Ectodermal cell (in vitro differentiated cells): ENCODE data around the gene SPINK1.
"Not testable (repeated sequence)": the region's sequence is repeated elsewhere in the genome, so short reads cannot be mapped to it uniquely, and the experiment has no call there.

Source experiments
- H3K27ac ChIP-seq: 2 replicates; pipeline ENCODE4 v1.7.0; 2013; ENCODE audit warnings: mild to moderate bottlenecking, low read depth, low read length; ENCODE audit not compliant: insufficient read depth, poor library complexity, severe bottlenecking
- H3K27me3 ChIP-seq: 2 replicates; pipeline ENCODE4 v1.7.0; 2013; ENCODE audit warnings: mild to moderate bottlenecking, low read length; ENCODE audit not compliant: insufficient read depth, control insufficient read depth, poor library complexity, severe bottlenecking
- H3K36me3 ChIP-seq: one replicate; pipeline ENCODE4 v1.7.0; 2013; ENCODE audit warnings: low read length; ENCODE audit not compliant: control insufficient read depth, insufficient read depth
- H3K4me1 ChIP-seq: one replicate; pipeline ENCODE4 v1.7.0; 2013; ENCODE audit warnings: low read length; ENCODE audit not compliant: control insufficient read depth, insufficient read depth
- H3K4me3 ChIP-seq: 2 replicates; pipeline ENCODE4 v1.7.0; 2013; ENCODE audit warnings: low read depth, low read length, control low read depth; ENCODE audit not compliant: insufficient read depth
- H3K9me3 ChIP-seq: 2 replicates; pipeline ENCODE4 v1.7.0; 2013; ENCODE audit warnings: mild to moderate bottlenecking, low read length, moderate library complexity; ENCODE audit not compliant: control insufficient read depth
- WGBS, 2 experiments: methylation state at CpG; one replicate each; pipeline ENCODE4 v1.1.7; 2013; ENCODE audit warnings: missing lambda C conversion rate in 2 of 2; 5-methylcytosine and 5-hydroxymethylcytosine counted together

SPINK1 gene

DNA sequence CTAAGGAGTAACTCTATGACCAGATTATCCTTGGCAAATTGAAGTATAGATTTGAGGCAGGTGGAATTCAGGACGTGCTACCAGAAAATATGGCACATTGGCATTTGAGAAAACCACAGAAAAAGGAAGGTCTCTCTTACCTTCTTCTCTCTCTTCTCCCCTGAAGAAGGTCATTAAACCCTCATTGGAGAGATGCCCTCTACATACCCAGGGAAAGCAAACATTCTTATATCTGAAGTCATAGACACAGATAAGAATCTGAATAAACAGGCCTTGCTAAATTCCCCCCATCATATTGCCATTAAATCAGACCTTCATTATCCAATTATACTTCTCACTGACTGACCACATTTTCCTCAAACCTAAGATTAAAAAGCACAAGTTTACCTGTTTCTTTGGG lies 17.8 kb downstream of the SPINK1 start:
- Histone ChIP-seq H3K27me3 (no peaks in the 10 kb centered on the region), H3K4me3 (no peak overlapping the region), H3K27ac (no peak overlapping the region), H3K9me3 (no peaks in the 10 kb centered on the region), H3K36me3 (no peaks in the 10 kb centered on the region), H3K4me1 (no peaks in the 10 kb centered on the region)
- 67 to 88% methylated on average over 1 of the region's 1 CpG for WGBS, 2 experiments

DNA sequence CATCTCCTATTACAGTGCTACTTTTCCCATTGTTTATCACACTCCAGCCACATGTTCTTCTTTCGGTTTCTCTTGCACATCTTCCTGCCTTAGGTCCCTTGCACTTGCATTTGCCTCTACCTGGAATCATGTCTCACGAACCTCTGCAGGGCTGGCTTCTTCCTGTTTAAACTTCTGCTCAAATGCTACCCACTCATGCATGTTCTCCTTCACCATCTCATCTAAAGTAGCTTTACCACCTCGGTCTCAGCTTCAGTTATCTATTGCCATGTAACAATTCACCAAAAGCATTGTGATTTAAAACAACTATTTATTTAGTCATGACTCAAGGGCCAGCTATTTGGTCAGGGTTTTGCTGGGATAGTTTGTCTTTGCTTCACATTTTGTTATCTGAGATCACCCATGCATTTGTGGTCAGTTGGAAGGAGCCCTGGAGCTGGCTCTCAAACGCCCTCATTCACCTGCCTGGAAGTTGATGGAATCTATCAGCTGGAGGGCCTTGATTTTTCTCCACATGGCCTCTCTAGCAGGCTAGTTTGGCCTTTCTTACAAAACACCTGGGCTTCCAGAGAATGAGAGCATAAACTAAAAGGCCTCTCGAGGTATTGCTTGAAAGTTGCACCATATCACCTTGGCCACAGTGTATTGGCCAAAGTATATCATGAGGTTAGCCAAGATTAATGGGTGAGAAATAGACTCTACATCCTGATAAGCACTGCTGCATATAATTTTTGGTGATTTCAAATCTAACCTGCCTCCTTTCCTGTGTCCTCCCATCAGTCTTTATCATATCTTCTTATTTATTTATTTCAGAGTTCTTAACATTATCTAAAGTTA lies 21.4 kb downstream of the SPINK1 start:
- no peaks in the 10 kb centered on the region for H3K27me3 ChIP-seq
- no peaks in the 10 kb centered on the region for H3K4me1 ChIP-seq
- WGBS, 2 experiments = 69 to 78% methylated on average over 5 of the region's 5 CpGs
- H3K4me3 ChIP-seq = no peak overlapping the region
- no peak overlapping the region for H3K27ac ChIP-seq
- H3K9me3 ChIP-seq = no peaks in the 10 kb centered on the region
- no peaks in the 10 kb centered on the region for H3K36me3 ChIP-seq

DNA sequence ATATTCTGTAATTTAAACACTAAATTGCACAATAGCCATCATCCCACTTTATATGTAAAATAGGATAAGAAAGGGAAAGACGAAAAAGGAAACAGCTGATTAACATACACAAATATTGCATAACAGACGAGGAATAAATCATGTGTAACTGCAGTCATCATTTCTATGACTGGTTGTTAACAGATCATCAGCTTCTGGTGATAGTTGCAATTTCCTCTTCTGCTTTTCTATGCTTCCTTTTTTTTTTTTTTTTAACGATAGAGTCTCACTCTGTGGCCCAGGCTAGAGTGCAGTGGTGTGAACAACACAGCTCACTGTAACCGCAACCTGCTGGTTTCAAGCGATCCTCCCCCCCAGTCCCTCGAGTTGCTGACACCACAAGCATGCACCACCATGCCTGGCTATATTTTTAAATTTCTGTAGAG lies 26.4 kb downstream of the SPINK1 start:
- no peak overlapping the region for H3K4me3 ChIP-seq
- H3K9me3 ChIP-seq = no peaks in the 10 kb centered on the region
- H3K4me1 ChIP-seq = no peaks in the 10 kb centered on the region
- no peak overlapping the region for H3K27ac ChIP-seq
- 86 to 89% methylated on average over 5 to 6 of the region's 6 CpGs for WGBS, 2 experiments
- H3K27me3 ChIP-seq = no peaks in the 10 kb centered on the region
- H3K36me3 ChIP-seq = no peaks in the 10 kb centered on the region

DNA sequence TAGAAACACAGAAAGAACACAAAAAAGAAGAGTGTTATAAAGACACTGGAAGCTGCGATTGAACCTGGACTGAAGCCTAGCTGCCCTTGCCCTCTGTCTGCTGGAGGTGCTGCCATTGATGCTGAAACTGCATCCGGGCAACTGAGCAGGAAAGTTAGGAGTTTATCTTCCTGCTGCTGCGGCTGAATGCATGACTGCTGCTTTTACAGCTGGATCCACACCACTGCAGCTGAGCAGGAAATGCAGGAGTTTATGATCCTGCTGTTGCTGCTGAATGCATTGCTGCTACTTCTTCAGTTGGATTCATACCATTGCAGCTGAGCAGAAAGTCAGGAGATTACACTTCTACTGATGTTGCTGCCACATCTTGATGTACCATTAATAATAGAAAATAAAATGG lies 27.1 kb downstream of the SPINK1 start:
- Histone ChIP-seq H3K9me3 (no peaks in the 10 kb centered on the region), H3K36me3 (no peaks in the 10 kb centered on the region), H3K4me3 (no peak overlapping the region), H3K27ac (no peak overlapping the region), H3K27me3 (no peaks in the 10 kb centered on the region), H3K4me1 (no peaks in the 10 kb centered on the region)
- 87 to 88% methylated on average over 3 of the region's 3 CpGs for WGBS, 2 experiments

DNA sequence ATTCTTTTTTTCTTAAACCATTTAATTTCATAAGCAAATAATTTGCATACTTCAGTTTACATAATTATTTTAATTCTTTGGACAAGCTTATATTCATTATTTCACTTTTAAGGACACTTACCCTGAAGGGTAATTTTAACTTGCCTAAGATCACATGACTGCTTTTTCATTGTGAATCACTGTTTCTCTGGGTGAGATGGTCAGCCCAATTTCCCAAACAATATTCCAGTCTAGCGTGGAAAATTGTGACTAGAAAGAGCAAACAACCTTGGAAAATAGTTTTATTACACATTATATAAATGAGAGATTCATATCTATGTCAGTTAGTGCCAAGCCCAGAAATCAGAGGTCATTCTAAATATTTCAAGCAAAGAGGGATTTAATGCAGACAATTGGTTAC lies 27.5 kb downstream of the SPINK1 start:
- Histone ChIP-seq H3K4me1 (no peaks in the 10 kb centered on the region), H3K4me3 (no peak overlapping the region), H3K9me3 (no peaks in the 10 kb centered on the region), H3K27me3 (no peaks in the 10 kb centered on the region), H3K27ac (no peak overlapping the region), H3K36me3 (no peaks in the 10 kb centered on the region)
- WGBS, 2 experiments = 67% methylated on average over 1 of the region's 1 CpG; no CpG with 5 or more reads in 1 of the 2 experiments

DNA sequence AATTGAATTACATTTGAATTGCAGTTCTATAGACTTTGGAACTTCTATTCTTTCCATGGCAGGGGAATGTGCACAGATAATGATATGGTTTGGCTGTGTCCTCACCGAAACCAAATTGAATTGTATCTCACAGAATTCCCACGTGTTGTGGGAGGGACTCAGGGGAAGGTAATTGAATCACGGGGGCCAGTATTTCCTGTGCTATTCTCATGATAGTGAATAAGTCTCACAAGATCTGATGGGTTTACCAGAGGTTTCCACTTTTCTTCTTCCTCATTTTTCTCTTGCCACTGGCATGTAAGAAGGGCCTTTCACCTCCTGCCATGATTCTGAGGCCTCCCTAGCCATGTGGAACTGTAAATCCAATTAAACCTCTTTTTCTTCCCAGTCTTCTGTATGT lies 28.3 kb downstream of the SPINK1 start:
- not testable (repeated sequence) for H3K27me3 ChIP-seq, H3K4me1 ChIP-seq, H3K27ac ChIP-seq, H3K4me3 ChIP-seq, H3K9me3 ChIP-seq, H3K36me3 ChIP-seq
- 83 to 90% methylated on average over 3 of the region's 3 CpGs for WGBS, 2 experiments

DNA sequence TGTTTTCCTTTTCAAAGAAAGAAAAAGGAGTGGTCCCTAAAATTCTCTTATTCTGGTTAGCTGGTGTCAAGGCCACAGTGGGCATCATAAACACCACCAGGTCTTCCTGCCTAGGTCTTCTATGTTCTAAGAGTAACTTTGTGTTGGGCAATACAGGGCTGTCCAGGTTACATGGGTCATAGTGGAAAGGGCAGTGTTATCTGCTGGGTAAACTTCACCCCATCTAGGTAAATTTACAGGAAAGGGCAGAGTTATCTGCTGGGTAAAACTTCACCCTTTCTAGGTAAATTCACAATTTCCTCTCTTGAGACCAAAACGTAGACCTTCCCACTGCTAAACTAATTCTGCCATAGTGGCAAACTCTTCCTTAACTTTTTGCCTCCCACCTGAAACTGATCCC lies 30.0 kb downstream of the SPINK1 start:
- Histone ChIP-seq H3K4me3 (no peak overlapping the region), H3K9me3 (no peaks in the 10 kb centered on the region), H3K27me3 (no peaks in the 10 kb centered on the region), H3K36me3 (no peaks in the 10 kb centered on the region), H3K4me1 (no peaks in the 10 kb centered on the region), H3K27ac (no peak overlapping the region)
- WGBS, 2 experiments = 82 to 97% methylated on average over 1 of the region's 1 CpG

DNA sequence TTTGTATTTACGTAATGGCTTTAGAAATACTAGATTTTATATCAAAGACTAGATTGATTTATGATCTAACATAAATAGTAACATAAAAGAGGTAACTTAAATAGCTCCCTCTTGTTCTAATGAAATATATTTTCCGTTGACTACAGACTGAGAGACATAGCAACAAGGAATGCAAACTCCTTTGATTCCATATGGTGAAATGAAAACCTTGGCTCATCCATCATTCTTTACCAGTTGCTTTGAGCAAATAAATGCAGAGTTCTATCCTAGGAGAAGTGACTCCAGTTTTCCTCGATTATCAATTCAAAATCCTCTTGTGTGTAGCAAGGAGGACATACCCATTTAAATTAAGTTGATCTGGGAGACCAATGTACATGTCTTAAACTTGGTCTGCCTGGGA lies 31.0 kb downstream of the SPINK1 start:
- Histone ChIP-seq H3K27me3 (no peaks in the 10 kb centered on the region), H3K27ac (no peak overlapping the region), H3K4me1 (no peaks in the 10 kb centered on the region), H3K9me3 (no peaks in the 10 kb centered on the region), H3K4me3 (no peak overlapping the region), H3K36me3 (no peaks in the 10 kb centered on the region)
- WGBS, 2 experiments = 84 to 89% methylated on average over 2 to 3 of the region's 3 CpGs

DNA sequence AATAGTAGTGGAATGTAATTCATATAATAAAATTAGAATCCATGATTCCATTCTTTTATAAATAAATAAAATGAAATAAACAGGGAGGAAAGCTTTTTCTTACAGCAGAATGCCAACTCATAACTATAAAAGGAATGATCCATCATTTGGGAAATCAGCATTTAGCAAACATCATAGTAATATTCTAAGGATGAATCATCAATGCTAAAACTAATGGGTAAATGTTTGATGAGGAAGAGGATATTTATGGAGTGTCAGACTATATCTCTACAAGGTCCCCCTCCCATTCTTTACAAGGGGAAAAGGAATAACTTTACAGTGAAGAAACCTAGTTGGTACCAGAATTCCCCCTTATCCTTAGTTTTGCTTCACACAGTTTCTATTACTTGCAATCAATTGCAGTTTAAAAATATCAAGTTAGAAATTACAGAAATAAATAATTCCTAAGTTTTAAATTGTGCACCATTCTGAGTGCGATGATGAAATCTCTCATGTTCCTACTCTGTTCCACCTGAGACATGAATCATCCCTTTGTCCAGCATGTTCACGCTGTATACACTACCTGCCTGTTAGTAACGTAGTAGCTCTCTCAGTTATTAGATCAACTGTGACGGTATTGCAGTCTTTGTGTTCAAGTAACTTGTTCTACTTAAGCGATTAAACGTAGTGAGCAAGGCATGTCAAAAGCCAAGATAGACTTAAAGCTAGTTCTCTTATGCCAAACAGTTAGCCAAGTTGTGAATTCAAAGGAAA lies 34.7 kb downstream of the SPINK1 start:
- H3K36me3 ChIP-seq = no peaks in the 10 kb centered on the region
- 81 to 83% methylated on average over 6 of the region's 6 CpGs for WGBS, 2 experiments

DNA sequence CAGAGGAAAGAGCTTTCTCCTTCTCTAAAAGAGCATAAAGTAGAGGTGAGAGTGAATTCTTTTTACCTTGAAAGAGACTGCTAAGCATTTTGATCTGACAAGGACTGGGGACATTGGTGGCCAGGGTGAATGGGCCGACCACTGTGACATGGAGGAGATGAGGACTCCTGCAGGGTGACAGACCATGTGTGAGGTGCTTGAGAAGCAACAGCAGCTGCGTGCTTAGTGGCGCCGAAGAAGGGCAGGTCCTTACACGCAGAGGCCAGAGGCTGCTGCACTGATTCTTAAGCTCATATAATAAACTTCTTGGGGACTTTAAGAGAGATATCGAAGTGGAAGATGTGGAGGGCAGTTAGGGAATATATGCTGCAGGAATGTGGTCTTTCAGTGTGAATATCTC lies 40.3 kb downstream of the SPINK1 start:
- Histone ChIP-seq H3K4me1 (no peaks in the 10 kb centered on the region), H3K9me3 (no peaks in the 10 kb centered on the region), H3K36me3 (no peaks in the 10 kb centered on the region), H3K4me3 (no peak overlapping the region), H3K27me3 (no peaks in the 10 kb centered on the region), H3K27ac (no peak overlapping the region)
- 86 to 87% methylated on average over 6 of the region's 6 CpGs for WGBS, 2 experiments

More for the DNA sequence above, 34.7 kb downstream of the SPINK1 start:
- no peaks in the 10 kb centered on the region for H3K27me3 ChIP-seq
- H3K4me3 ChIP-seq = no peak overlapping the region
- no peaks in the 10 kb centered on the region for H3K4me1 ChIP-seq
- no peaks in the 10 kb centered on the region for H3K9me3 ChIP-seq
- H3K27ac ChIP-seq = no peak overlapping the region
